Activated CD4-positive, alpha-beta T cell treated with anti-CD3 and anti-CD28 coated beads for 4 hours (primary cell): ENCODE results near the gene ZNF76.

Experiments
- DNase-seq, 2 donors: peaks; one replicate each; pipeline ENCODE4 v3.0.0-alpha.2; 2020

The ZNF76 gene

DNA sequence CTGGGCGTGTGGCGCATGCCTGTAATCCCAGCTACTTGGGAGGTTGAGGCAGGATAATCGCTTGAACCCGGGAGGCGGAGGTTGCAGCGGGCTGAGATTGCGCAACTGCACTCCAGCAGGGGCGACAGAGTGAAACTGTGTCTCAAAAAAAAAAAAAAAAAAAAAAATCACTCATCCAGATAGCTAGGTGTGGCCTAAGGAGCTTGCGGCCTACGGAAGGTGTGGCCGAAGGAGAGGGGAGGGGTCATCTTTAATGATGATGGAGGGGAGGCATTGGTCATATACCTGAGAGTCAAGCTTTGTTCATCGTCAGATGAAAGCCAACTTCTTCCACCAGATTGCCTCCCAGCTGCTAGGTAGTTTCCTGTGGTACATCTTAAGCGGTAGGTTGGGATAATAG, 82.0 kb downstream of the ZNF76 start:
- no peak for DNase-seq

DNA sequence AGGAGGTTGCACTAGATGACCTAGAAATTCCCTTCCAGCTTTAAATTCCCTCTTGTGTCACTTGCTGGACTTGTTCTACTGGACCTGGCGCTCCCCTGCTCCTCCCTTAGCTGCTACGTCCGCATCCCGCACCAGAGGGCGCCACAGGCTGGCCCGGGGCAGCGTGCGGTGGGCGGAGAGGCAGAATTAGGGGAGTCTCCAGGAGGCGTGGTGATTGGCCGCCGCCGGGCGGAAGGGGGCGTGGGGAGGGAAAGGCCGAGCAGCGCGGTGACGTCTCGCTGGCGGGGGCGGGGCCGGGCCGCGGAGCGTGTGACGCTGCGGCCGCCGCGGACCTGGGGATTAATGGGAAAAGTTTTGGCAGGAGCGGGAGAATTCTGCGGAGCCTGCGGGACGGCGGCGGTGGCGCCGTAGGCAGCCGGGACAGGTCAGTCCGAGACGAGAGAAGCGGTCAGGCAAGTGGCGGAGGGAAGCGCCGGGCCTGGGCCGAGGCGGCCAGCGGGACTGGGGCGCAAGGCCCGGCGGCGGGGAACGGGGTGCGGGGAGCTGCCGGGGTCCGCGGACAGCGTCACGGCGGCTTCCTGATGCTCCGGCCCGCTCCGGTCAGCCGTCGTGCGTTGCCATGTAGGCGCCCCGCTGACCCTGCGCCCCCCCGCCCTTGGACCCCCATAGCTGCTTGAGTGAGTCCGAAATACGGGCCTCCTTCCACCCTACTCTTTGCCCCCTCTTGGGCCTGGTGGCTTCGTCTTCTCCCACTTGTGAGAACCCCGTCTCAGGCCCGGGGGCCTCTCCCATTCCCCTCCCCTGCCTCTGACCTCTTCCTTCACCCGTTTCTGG, 82.9 kb downstream of the ZNF76 start, which contains the start of gene PPARD:
Gene PPARD, plus strand, starts transcription at position 301 of the 834 bp plus-strand sequence. CDS start 68,530 bp downstream, outside the sequence.
- peak; percentile 97 to 98 for DNase-seq

DNA sequence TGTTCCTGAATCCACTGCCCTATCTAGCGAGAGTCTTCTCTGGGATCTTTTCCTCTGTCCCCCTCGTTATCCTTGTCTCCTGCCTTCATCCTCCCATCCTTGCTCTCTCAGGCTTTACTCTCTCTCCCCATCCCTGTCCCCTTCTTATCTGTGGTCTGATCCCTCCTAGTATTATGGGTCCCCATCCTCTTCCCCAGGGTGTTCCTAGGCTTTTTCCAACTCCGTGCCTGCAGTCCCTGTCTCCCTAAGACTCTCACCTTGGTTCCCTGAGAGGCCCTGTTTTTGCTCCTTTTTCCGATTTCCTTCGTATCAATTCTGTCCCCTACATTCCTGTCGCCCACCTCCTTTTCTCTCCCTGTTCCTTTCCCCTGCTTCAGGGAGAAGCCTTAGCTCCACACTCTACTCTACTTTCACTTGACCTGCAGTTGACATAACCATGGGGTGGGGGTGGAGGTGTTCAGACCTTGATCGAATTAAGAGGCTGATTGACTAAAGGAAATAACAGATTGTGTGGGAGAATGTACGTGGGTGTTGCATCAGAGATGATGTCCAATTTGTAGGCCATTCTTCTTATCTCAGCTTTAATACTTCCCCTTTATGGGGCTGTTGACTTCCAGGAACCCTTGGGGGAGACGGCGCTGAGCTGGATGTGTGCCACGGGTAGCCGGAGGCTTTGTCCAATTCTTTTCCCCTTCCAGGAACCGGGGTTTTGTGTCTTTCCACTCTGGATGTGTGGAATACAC, 83.7 kb downstream of the ZNF76 start:
- no peak for DNase-seq

DNA sequence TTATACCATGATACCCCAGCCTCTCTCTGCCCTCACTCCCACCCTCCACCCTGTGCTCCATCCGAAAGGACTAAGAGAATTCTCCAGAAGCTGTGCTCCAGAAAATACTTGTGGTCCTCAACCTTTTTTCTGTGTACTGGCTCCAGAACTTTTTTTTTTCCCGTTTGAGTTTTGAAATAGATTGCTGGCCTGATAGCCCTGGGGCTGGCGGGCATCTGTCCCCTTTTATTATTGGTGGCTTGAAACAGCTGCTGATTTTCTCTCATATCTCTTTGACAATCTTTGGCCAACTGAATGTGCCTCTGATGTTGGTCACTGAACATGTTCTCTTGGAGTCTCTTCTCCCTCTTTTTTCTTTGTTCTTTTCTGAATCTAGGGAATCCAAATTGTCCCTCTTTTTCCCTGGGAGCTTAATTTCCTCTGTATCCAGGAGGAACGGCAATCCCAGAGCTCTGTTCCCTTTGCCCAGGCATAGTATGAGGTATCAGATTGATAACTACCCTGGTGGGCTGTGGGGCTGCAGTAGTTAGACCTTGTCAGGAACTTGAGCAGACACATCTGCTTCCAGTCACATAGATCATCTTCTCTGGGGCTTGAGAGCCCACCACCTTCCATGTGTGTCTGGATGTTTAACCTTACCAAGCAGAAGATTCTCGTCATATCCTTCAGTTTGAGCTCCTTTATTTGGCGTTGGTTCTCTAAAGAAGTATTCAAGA, 84.5 kb downstream of the ZNF76 start:
- DNase-seq = no peak
